VCaP (cell line): ENCODE measurements around the gene ATXN2.
A peak's percentile ranks its signal among the peaks of the same experiment; 100 is the strongest.
"Not testable (repeated sequence)": the region's sequence is repeated elsewhere in the genome, so short reads cannot be mapped to it uniquely, and the experiment has no call there.

ENCODE experiments used
- H3K27ac ChIP-seq: fragments of 450-650 bp; 2 replicates; pipeline ENCODE4 v1.5.1; 2017
- TF ChIP-seq, protein P1 (sequence below): fragments of 450-650 bp; conservative IDR thresholded peaks from 2 replicates; pipeline ENCODE4 v1.5.1; 2017; ENCODE audit warnings: mild to moderate bottlenecking, moderate library complexity

The ATXN2 gene

DNA sequence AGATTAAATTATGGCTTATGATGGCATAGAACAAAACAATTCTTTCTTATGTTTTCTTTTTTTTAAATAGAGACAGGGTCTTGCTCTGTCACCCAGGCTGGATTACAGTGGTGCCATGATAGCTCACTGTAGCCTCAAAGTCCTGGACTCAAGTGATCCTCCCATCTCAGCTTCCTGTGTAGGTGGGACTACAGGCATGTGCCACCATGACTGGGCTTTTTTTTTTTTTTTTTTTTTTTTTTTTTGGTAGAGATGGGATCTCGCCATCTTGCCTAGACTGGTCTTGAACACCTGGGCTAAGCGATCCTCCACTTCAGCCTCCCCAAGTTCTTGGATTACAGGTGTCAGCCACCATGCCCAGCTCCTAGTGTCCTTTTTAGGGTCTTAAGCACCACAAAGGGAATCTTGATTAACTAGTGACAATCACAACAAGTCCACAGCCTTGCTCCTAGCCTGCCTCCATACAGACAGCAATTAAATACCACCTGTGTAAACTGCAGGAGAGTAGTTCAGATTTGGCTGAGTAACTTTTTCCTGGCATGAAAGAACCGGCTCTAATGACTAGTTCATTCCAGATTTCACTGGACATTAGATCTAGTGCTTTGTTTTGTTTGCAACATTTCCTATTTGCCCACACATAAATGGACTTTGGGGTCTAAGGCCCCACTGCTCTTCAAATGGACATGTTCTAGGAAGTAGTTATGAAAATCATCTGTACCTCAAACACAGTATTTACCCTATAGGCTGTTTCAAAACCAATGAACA, 131.8 kb downstream of the ATXN2 start:
- TF ChIP-seq, protein P1, sequence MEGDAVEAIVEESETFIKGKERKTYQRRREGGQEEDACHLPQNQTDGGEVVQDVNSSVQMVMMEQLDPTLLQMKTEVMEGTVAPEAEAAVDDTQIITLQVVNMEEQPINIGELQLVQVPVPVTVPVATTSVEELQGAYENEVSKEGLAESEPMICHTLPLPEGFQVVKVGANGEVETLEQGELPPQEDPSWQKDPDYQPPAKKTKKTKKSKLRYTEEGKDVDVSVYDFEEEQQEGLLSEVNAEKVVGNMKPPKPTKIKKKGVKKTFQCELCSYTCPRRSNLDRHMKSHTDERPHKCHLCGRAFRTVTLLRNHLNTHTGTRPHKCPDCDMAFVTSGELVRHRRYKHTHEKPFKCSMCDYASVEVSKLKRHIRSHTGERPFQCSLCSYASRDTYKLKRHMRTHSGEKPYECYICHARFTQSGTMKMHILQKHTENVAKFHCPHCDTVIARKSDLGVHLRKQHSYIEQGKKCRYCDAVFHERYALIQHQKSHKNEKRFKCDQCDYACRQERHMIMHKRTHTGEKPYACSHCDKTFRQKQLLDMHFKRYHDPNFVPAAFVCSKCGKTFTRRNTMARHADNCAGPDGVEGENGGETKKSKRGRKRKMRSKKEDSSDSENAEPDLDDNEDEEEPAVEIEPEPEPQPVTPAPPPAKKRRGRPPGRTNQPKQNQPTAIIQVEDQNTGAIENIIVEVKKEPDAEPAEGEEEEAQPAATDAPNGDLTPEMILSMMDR: no peak
- H3K27ac ChIP-seq: no peak overlapping the region

DNA sequence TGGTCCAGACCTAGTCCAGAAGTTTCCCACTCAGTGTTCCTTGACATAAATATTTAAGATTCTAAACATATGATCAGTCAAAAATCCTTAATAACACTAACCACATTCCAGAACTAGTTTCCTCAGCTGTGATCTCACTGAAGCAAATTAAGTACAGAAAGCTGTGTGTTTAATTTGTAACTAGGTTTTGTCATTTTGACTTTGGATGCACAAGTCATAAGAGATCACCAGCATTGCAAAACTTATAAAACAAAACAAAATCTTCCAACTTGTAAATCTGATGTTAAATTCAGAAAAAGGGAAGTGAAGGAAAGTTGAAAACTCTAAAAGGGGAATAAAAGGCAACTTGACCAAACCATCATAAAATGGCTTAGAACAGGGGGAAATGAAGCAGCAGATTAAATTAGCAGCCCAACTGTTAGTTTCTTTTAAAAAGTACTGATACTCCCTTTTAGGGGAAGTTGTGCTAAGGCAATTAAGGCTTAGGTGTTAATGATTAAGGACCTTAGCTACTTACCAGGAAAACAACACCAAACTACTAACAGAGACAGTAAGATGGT, 136.8 kb downstream of the ATXN2 start:
- TF ChIP-seq, protein P1: no peak
- H3K27ac ChIP-seq: no peak overlapping the region

DNA sequence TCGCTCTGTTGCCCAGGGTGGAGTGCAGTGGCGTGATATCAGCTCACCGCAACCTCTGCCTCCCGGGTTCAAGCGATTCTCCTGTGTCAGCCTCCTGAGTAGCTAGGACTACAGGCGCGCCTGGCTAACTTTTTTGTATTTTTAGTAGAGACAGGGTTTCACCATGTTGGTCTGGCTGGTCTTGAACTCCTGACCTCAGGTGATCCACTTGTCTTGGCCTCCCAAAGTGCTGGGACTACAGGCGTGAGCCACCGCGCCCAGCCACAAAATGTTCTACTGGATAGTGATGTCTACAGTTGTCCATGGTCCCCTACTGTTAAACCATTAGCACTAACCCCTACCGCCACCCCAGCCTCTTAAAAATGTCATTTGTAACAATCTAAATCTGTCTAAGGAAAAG, 139.0 kb downstream of the ATXN2 start:
- not testable (repeated sequence) for H3K27ac ChIP-seq

GRCh38 chr12:111458546-111459172, 140.5 kb downstream of the ATXN2 start:
- TF ChIP-seq, protein P1: no peak
- peak overlapping the region; percentile 60 for H3K27ac ChIP-seq

- TF ChIP-seq, protein P1: no peak
- H3K27ac ChIP-seq: peak overlapping the region; percentile 60
These were observed 141.5 kb downstream of the ATXN2 start for GRCh38 chr12:111457577-111457976.

DNA sequence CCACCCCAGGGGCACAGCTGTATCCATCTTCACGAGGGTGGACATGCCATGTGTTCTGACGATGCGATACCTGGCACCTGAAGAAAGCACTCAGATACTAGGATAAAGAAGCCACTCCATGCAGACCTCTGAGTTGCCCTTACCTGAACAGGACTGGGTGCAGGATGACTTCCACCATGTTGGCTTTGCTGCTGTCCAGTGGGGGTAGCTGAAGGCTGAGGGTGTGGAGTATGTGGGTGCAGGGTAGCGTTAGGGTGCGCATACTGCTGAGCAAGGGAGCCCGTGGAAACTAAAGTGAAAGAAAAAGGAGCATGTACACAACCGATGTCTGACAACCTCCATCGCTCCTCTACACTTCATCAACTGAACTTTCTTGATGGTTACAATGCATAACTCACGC, 142.0 kb downstream of the ATXN2 start:
- peak overlapping the region; percentile 60; the same call in 1 of the 2 replicates for H3K27ac ChIP-seq
- TF ChIP-seq, protein P1: no peak

- TF ChIP-seq, protein P1: no peak
- H3K27ac ChIP-seq: 0 out of 2 replicates have a peak overlapping the region, but pooled peaks have one; percentile 8
These were observed 143.4 kb downstream of the ATXN2 start for GRCh38 chr12:111455448-111456320.
